GM19025 (cell line): Measurements from ENCODE around the gene ORC2.
"Not testable (repeated sequence)": the region's sequence is repeated elsewhere in the genome, so short reads cannot be mapped to it uniquely, and the experiment has no call there.

ENCODE experiments used
- ATAC-seq: cut with Tn5 transposase; IDR thresholded peaks from one replicate; pipeline ENCODE4 v1.9.1; 2021; ENCODE audit warnings: mild to moderate bottlenecking, low read depth, moderate library complexity; ENCODE audit not compliant: unreplicated experiment

The ORC2 gene

GRCh38 chr2:200963124-200963917 lies at the start of gene ORC2:
ORC2 (minus strand) TSS chr2:200963660; CDS start chr2:200958123, 5,537 bp downstream.
- ATAC-seq, result peak; percentile 91

GRCh38 chr2:201008296-201008829 lies 44.9 kb upstream of the ORC2 start:
- no peak for ATAC-seq

DNA sequence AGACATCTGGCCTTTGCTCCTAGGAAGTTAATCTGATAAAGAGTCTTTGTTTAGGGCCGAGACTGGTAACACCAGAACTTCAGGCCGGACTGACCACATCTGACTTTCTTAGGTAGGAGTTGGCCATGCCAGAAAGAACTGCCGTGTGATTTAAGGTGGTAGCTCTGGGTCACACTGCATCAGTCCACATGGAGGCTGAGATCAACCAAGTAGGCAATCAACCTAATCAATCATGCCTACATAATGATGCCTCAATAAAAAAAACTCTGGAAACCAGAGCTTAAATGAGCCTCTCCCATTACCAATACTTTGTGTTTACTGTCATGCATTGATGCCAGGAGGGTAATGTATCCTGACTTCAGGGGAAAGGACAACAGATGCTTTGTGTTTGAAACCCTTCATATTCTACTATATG lies 44.1 kb upstream of the ORC2 start:
- no peak for ATAC-seq

- no peak for ATAC-seq
Measured at GRCh38 chr2:201006704-201007103, 43.2 kb upstream of the ORC2 start.

DNA sequence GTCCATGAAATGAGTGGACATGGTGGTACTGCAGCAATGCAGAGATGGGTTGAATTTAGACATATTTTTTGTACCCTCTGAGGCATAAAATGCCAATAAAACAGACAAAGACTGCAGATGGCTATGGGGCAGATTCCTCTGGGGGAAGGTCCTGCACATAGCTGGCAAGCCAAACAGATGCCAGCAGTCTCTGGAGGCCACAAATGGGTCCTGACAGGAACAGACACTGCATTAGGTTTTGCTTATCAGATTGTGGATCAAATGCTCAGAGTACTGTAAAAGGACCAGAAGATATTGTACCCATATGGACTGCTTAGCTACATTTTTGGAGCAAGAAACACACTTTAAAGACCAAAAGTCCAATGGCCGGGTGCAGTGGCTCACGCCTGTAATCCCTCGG lies 40.9 kb upstream of the ORC2 start:
- ATAC-seq, result no peak

DNA sequence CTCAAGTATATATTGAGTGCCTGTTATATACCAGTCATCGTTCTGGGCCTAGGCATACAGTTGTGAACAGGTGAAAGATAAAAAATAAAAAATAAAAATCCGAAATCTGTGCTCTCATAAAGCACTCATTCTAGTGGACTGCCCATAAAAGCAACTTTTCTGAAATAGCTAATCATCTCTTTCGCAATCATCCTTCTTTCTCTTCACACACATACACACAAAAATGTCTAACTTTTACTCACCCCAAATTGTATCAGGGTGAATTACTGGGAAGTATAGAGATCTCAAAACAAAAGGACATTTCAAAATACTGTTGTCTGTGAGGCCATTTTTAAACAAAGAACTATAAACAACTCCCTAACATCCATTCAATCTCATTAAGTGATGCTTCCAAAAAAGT lies 29.6 kb upstream of the ORC2 start:
- no peak for ATAC-seq

DNA sequence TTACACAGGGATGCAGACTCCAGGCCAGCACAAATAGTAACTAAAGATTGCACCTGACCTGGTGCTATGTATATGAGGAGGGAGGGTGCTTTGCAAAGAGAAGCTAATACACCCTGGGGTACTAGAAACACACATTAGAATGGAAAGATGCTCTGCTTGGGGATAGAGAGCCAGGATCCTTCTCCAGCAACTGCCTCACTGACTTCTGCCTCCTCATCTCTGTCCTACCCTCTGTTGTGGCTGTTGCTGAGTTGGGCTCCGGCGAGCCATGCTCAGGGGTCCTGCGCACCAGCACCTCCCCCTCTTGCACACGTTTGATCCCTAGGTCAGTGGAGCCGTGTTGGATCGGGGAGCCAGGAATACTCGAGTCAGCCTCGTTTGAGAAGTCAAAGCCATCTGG lies 23.7 kb upstream of the ORC2 start:
- no peak for ATAC-seq

DNA sequence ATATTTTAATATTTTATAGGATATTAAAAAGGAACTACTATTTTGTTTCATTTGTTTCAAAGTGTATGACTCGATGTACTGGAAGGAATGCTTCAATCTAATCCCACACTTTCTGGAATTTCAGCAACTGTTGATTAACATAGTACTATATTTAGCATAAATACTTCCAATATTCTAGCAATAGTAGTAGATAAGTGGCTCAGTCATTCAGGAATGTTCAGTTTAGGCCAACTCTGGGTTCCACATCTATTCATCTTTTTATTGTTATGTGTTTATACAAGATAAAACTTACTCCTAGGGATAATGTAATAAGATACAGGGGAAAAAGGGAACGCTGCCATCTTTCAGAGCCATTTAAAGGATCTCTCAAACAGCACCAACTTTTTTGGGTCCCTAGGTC lies 22.3 kb upstream of the ORC2 start:
- ATAC-seq, result no peak

GRCh38 chr2:200976710-200977109 lies 13.2 kb upstream of the ORC2 start:
- ATAC-seq, result no peak

DNA sequence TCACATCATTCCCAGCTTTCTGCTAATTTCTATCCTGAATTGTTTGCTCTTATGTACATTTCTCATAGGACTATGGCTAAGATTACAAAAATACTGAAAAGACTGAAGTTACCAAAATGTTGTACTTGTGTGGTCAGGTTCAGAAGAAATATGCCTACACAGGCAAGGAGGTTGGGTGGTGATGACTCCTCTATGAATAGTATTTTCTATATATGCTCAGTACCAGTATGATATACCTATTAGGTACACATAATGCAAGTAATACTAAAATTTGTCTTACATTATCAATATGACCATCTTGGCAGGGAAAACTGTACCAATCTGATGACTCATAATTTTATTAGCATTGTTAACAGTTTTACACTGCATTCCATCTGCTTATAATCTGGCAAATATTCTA lies 12.2 kb upstream of the ORC2 start:
- ATAC-seq, result no peak

GRCh38 chr2:200970057-200970456 lies 6.6 kb upstream of the ORC2 start:
- not testable (repeated sequence) for ATAC-seq

GRCh38 chr2:200968735-200969134 lies 5.3 kb upstream of the ORC2 start:
- ATAC-seq, result no peak

GRCh38 chr2:200968162-200968561 lies 4.7 kb upstream of the ORC2 start:
- ATAC-seq, result no peak

DNA sequence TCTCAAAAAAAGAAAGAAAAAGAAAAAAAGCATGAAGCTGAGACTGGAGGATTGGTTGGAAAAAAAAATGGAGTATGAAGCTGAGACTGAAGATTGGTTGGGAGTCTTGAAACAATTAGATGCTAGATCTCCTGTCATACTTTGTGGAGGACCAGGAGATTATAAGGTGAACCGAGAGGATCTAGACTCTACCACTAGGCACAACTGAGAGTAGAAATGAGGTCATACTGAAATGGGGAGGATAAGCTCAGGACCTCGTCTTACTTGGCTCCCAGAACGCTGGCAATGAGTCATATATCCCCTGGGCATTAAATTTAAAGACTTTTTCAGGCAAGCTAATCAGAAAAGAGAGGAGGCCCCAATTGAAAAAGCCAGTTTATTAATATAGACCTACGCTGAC lies 3.3 kb upstream of the ORC2 start:
- ATAC-seq, result no peak

DNA sequence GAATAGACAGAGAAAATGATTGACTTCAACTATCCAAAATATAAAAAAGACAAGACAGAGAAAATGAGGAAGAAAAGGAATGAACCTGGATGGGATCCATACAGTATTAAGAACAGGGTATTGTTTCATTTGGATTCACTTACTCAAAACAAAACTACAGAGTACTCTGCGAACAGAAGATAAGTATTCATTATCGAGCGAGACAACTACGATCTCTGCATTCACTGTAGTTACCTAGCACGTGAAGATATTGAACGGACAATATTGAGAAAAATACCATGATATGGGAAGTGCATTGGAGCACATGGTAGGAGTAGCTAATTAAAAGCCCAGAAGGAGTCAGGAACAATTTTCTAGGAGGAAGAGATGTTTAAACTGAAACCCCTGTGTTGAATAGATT lies 1.0 kb upstream of the ORC2 start:
- no peak for ATAC-seq

- ATAC-seq, result peak; percentile 7
Measured at GRCh38 chr2:200963918-200964252, 425 bp upstream of the ORC2 start.

- peak; percentile 13 for ATAC-seq
Measured at GRCh38 chr2:200962811-200963123, 693 bp downstream of the ORC2 start.

DNA sequence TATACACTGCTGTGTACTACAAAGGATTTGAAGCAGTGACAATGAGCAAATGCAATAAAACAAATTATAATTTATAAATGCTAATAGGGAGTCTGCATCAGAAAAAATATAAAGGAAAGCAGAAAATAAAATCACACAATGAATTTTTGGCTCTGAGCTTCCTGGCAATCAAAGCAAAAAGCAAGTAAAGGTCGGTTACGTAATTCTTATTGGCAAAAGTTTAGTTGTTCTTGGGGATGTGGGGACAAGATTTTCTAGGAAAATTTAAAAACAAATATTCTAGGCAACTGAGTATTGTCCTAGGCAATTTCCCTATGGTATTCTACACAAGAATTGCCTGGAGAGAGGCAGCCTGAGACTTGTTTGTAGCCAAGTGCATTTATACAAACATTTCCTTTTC lies 1.8 kb downstream of the ORC2 start:
- no peak for ATAC-seq

DNA sequence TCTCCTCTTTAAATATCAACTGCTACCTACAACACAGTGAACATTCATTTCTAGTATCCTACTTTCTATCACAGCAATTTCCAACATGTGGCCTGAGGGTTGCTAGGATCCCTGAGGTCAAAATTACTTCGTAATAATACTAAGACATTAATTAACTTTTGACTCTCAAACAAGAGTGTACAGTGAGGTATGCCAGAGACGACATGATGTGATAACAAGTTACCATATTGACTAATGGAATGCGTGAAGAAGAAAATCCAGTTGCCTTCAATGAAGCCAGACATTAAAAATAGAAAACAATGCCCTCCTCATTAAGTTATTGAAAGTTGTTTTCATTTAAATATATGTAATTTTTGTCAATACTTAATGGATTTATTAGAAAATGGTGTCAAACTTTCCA lies 13.1 kb downstream of the ORC2 start:
- ATAC-seq, result no peak

- ATAC-seq, result no peak
Measured at GRCh38 chr2:200945395-200945729, 18.1 kb downstream of the ORC2 start.

DNA sequence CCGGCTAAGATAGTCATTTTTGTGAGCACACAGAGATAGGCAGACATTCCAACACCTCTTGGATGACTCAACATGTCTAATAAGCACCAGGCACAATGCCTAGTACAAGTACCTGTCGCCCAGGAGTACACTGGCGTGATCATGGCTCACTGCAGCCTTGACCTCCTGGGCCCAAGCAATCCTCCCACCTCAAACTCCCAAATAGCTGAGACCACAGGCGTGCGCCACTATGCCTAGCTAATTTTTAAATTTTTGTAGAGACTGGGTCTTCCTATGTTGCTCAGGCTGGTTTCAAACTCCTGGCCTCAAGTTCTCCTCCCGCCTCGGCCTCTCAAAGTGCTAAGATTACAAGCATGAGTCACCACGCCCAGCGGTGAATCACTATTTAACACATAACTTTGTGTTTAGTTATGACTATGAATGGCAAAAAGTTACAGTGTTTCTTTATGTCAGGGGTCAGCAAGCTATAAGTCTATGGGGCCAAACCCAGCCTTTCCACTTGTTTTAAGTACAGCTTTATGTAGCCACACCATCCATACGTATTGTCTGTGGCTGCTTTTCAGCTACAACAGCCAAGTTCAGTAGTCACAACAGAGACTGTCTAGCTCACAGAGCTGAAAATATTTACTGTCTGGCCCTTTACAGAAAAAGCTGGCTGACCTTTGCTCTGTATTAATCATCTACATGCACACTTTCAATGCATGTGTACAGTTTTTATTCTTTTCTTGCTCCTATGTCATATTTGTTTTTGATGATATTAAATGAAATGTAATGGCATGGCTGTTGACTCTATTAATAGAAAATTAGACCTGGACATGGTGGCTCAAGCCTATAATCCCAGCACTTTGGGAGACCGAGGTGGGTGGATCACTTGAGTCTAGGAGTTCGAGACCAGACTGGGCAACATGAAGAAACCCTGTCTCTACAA lies 18.7 kb downstream of the ORC2 start:
- ATAC-seq, result no peak
